NCI-H345 treated with DMSO at 0.1 percent for 48 hours (cell line): ENCODE results near the gene PDE6D.

Experiments
- DNase-seq: peaks from one replicate; lab custom pipeline; 2025; ENCODE audit not compliant: unreplicated experiment; lab: John Stamatoyannopoulos, UW

Gene PDE6D

GRCh38 chr2:231684314-231685223, 96.5 kb downstream of the PDE6D start:
- DNase-seq, result peak; percentile 77

- DNase-seq, result no peak
Measured at GRCh38 chr2:231683292-231684235, 97.5 kb downstream of the PDE6D start.

GRCh38 chr2:231682603-231683291, 98.3 kb downstream of the PDE6D start:
- DNase-seq, result no peak
